Measurements from ENCODE around the gene SPCS1.

DNA sequence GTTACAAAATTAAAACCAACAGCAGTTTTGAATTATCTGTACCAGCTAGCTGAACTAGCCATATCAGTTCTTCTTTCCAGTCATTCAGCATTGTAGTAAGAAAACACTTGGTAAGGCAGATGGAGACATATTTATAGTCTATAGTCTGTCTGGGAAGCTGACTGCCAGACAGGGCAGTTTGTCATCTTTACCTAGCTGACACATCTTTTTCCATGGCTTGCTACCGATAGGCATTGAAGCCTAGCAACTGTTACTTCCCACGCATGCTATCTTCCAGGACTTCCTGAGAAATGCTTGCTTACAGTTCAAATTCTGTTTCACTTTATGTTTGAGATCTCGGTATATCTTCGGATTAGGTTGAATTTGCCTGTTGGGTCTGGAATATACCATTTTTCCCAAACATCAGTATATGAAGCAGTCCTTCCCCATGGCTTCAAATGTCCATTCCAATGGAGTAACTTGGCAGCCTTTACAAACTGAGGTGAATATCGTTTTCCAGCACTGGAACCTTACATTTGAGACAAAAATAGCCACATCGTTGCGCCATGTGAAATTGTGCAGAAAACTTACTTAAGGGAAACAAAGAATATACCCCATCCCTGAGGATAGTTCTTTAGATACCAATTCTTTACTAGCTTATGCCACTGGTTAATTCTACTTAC, 11.2 kb upstream of the SPCS1 start:
- TF ChIP-seq CTCF (IDR thresholded peaks at IDR 0.05) (no peak), POLR2A (IDR thresholded peaks at IDR 0.05) (no peak)
